HCT116 (cell line): ENCODE measurements around the gene AIF1L. TPM values are rescaled to one million over a fixed set of nuclear protein-coding genes. Genes with fewer than 3 reads are reported as not detected.

Source experiments
- ATAC-seq: fragments of 200-7000 bp; cut with Tn5 transposase; 2 replicates; pipeline ENCODE4 v1.9.1; 2020; ENCODE audit warnings: mild to moderate bottlenecking, moderate library complexity
- BruUV-seq: library from RNA; stranded (reverse); fragments of 400-500 nt; replicated peaks from 2 replicates; lab custom pipeline; 2021; lab: Mats Ljungman, UMichigan
- CTCF ChIA-PET: fragments of 300-600 bp; sonication (Branson Sonifier 250); formaldehyde crosslinking; loops from one replicate; lab custom pipeline; 2021; ENCODE audit warnings: antibody characterized with exemption; lab: Charles Lee
- POLR2A ChIA-PET: fragments of 300-600, 350-600 bp; sonication (Branson Sonifier 250); formaldehyde crosslinking; loops from one replicate; lab custom pipeline; 2021; ENCODE audit warnings: antibody characterized with exemption; lab: Charles Lee
- RAD21 ChIA-PET, 2 experiments: fragments of 300-600 bp; sonication (Branson Sonifier 250); formaldehyde crosslinking; loops; one replicate each; lab custom pipeline; 2023; ENCODE audit warnings: low total read pairs in 2 of 2; ENCODE audit not compliant: uncharacterized antibody in 2 of 2, unreplicated experiment in 2 of 2, low non-redundant PET in 1 of 2; lab: Charles Lee
- DNase-seq: peaks from one replicate; pipeline ENCODE4 v3.0.0-alpha.2; 2010; ENCODE audit warnings: low read depth, low spot score
- H2AFZ ChIP-seq: fragments of 200-600 bp; shearing (Covaris generic), sonication (generic); 2 replicates; pipeline ENCODE4 v1.6.1; 2017; ENCODE audit warnings: low read depth, mixed run types, mixed read lengths, antibody characterized with exemption, low read length; ENCODE audit not compliant: poor library complexity, severe bottlenecking
- H3K27ac ChIP-seq: 2 replicates; pipeline ENCODE4 v1.5.1; 2012; ENCODE audit warnings: low read depth, low read length
- H3K27me3 ChIP-seq: fragments of 200-600 bp; sonication (generic); 2 replicates; pipeline ENCODE4 v1.6.1; 2016; ENCODE audit warnings: mixed run types, low read length, mixed read lengths; ENCODE audit not compliant: insufficient read depth
- H3K36me3 ChIP-seq, 2 experiments: fragments of 200-500 bp in 1 of 2; fragments of 200-600 bp in 1 of 2; sonication (Bioruptor generic) in 1 of 2; sonication (generic) in 1 of 2; 2 replicates each; pipeline versions ENCODE4 v1.5.1 to v1.6.1; 2014 to 2016; ENCODE audit warnings: low read length in 2 of 2, inconsistent platforms in 1 of 2, mixed read lengths in 1 of 2, mixed run types in 1 of 2; ENCODE audit not compliant: insufficient read depth in 2 of 2, control insufficient read depth in 1 of 2
- H3K4me1 ChIP-seq, 2 experiments: fragments of 200-600 bp in 1 of 2; sonication (generic) in 1 of 2; 2 replicates each; pipeline versions ENCODE4 v1.5.1 to v1.6.1; 2012 to 2017; ENCODE audit warnings: low read length in 2 of 2, inconsistent platforms in 1 of 2, mild to moderate bottlenecking in 1 of 2, mixed read lengths in 1 of 2, mixed run types in 1 of 2, moderate library complexity in 1 of 2; ENCODE audit not compliant: insufficient read depth in 2 of 2, control insufficient read depth in 1 of 2
- H3K4me2 ChIP-seq: fragments of 200-600 bp; sonication (generic); 2 replicates; pipeline ENCODE4 v1.6.1; 2017; ENCODE audit warnings: mixed run types, low read length, mixed read lengths
- H3K4me3 ChIP-seq, 2 experiments: fragments of 200-600 bp in 1 of 2; sonication (generic) in 1 of 2; replicated peaks in 1 of 2; 2 replicates each; pipeline ENCODE4 v1.5.1; 2011 to 2016; ENCODE audit warnings: low read length in 2 of 2, control low read depth in 1 of 2, low read depth in 1 of 2, mild to moderate bottlenecking in 1 of 2, mixed read lengths in 1 of 2, mixed run types in 1 of 2
- H3K79me2 ChIP-seq: fragments of 200-600 bp; sonication (generic); 2 replicates; pipeline ENCODE4 v1.6.1; 2017; ENCODE audit warnings: mild to moderate bottlenecking, mixed run types, low read length, moderate library complexity, mixed read lengths; ENCODE audit not compliant: insufficient read depth
- H3K9ac ChIP-seq: fragments of 200-600 bp; sonication (generic); 2 replicates; pipeline ENCODE4 v1.6.1; 2016; ENCODE audit warnings: low read length, mixed read lengths
- H3K9me2 ChIP-seq: fragments of 200-600 bp; sonication (generic), shearing (Covaris generic); 2 replicates; pipeline ENCODE4 v1.6.1; 2017; ENCODE audit warnings: mixed run types, mild to moderate bottlenecking, moderate library complexity; ENCODE audit not compliant: insufficient read depth
- H3K9me3 ChIP-seq, 2 experiments: fragments of 200-500 bp in 1 of 2; fragments of 200-600 bp in 1 of 2; sonication (Bioruptor generic) in 1 of 2; sonication (generic) in 1 of 2; 2 replicates each; pipeline ENCODE4 v1.6.1; 2014 to 2017; ENCODE audit warnings: low read length in 2 of 2, mixed read lengths in 2 of 2, inconsistent platforms in 1 of 2, low read depth in 1 of 2, mild to moderate bottlenecking in 1 of 2, mixed run types in 1 of 2, moderate library complexity in 1 of 2; ENCODE audit not compliant: control insufficient read depth in 1 of 2, insufficient read depth in 1 of 2
- H4K20me1 ChIP-seq: fragments of 200-600 bp; sonication (generic), shearing (Covaris generic); 2 replicates; pipeline ENCODE4 v1.6.1; 2017; ENCODE audit warnings: mixed run types, mild to moderate bottlenecking, moderate library complexity; ENCODE audit not compliant: insufficient read depth
- CEBPB ChIP-seq: IDR thresholded peaks from 2 replicates; pipeline ENCODE4 v1.6.1; 2012; ENCODE audit warnings: low read depth
- CTCF ChIP-seq, 3 experiments: fragments of 200-600 bp in 1 of 3; sonication (generic) in 1 of 3; IDR thresholded peaks in 2 of 3; conservative IDR thresholded peaks in 1 of 3; 2 replicates each; pipeline ENCODE4 v1.5.1; 2012 to 2017; ENCODE audit warnings: low read depth in 2 of 3, low read length in 2 of 3, antibody characterized with exemption in 1 of 3, borderline replicate concordance in 1 of 3, control low read depth in 1 of 3, mild to moderate bottlenecking in 1 of 3, mixed read lengths in 1 of 3, mixed run types in 1 of 3, moderate library complexity in 1 of 3; ENCODE audit not compliant: insufficient read depth in 1 of 3
- EGR1 ChIP-seq: IDR thresholded peaks from 2 replicates; pipeline ENCODE4 v1.6.1; 2012; ENCODE audit warnings: low read depth
- EZH2phosphoT487 ChIP-seq: fragments of 200-600 bp; IDR thresholded peaks from 2 replicates; pipeline ENCODE4 v1.6.1; 2018; ENCODE audit warnings: antibody characterized with exemption, borderline replicate concordance
- POLR2A ChIP-seq: IDR thresholded peaks from 2 replicates; pipeline ENCODE4 v1.7.0; 2011; ENCODE audit warnings: borderline replicate concordance; ENCODE audit not compliant: insufficient read depth, insufficient read length; ENCODE audit errors: extremely low read depth
- TCF7L2 ChIP-seq: IDR thresholded peaks from 2 replicates; pipeline ENCODE4 v1.7.0; 2011; ENCODE audit warnings: borderline replicate concordance, inconsistent platforms; ENCODE audit not compliant: insufficient read depth, insufficient read length; ENCODE audit errors: extremely low read depth
- ZNF274 ChIP-seq: fragments of 200-500 bp; sonication (Bioruptor generic); IDR thresholded peaks from 2 replicates; pipeline ENCODE4 v1.6.1; 2014; ENCODE audit warnings: mild to moderate bottlenecking, low read depth, low read length, inconsistent platforms
- intact Hi-C: fragments of 100-400 bp; cut with micrococcal nuclease; formaldehyde crosslinking; loops from 2 replicates; pipeline ENCODE4 v1.10.0; 2022
- total RNA-seq: library from RNA; stranded (reverse); gene quantifications from one replicate; pipeline ENCODE4 v1.2.1, GENCODE V29; 2021; ENCODE audit not compliant: unreplicated experiment

The AIF1L gene
- total RNA-seq, 1 experiment from 2014 or later: 34.0 TPM

- no peaks in the 10 kb centered on the region for H3K9me2 ChIP-seq
- POLR2A ChIA-PET: no interaction called here
- peaks cover 3% of the 10 kb centered on the region; the same call in 1 of the 2 replicates for H4K20me1 ChIP-seq
- no peak for DNase-seq
- H3K27ac ChIP-seq: no peak overlapping the region
- ATAC-seq: no peak
- CTCF ChIA-PET: no interaction called here
- no peak overlapping the region for H3K4me2 ChIP-seq
- H3K4me3 ChIP-seq: no peak overlapping the region
- intact Hi-C loops: no loop called here
- no peak overlapping the region for H3K9ac ChIP-seq
- H3K36me3 ChIP-seq: peaks cover 30 to 36% of the 10 kb centered on the region in 2 experiments
- peaks cover 28% of the 10 kb centered on the region for H3K79me2 ChIP-seq
- no peak overlapping the region for H2AFZ ChIP-seq
- no peaks in the 10 kb centered on the region for H3K4me1 ChIP-seq
- RAD21 ChIA-PET: no interaction called here
- no TSS peak for BruUV-seq
- H3K27me3 ChIP-seq: no peaks in the 10 kb centered on the region
- TF ChIP-seq TCF7L2 (no peak), ZNF274 (no peak), POLR2A (no peak)
- no peaks in the 10 kb centered on the region for H3K9me3 ChIP-seq
These were observed 69.2 kb downstream of the AIF1L start for GRCh38 chr9:131165523-131165922.

- H3K36me3 ChIP-seq: peaks cover 26 to 32% of the 10 kb centered on the region in 2 experiments
- ATAC-seq: no peak
These were observed 70.9 kb downstream of the AIF1L start for GRCh38 chr9:131167146-131167692.

More at GRCh38 chr9:131167146-131167692, 70.9 kb downstream of the AIF1L start:
- H3K27ac ChIP-seq: no peak overlapping the region
- TF ChIP-seq CEBPB (no peak), CTCF (IDR thresholded peaks at IDR 0.05 in 2 of 3, conservative IDR thresholded peaks at IDR 0.05 in 1 of 3; ENCODE audit: borderline replicate concordance in 1 of 3, insufficient read depth in 1 of 3, low read depth in 2 of 3, low read length in 2 of 3) (no peak), EGR1 (no peak), EZH2phosphoT487 (no peak)
- H2AFZ ChIP-seq: no peak overlapping the region
- ChIA-PET CTCF (no interaction called here), RAD21 (no interaction called here), POLR2A (no interaction called here)
- no peaks in the 10 kb centered on the region for H3K9me2 ChIP-seq
- peaks cover 34% of the 10 kb centered on the region for H3K79me2 ChIP-seq
- no TSS peak for BruUV-seq
- no peak overlapping the region for H3K4me3 ChIP-seq
- peaks cover 3% of the 10 kb centered on the region; the same call in 1 of the 2 replicates for H4K20me1 ChIP-seq
- DNase-seq: no peak
- intact Hi-C loops: no loop called here
- H3K4me1 ChIP-seq: no peaks in the 10 kb centered on the region
- H3K9ac ChIP-seq: no peak overlapping the region
- H3K4me2 ChIP-seq: no peak overlapping the region
- H3K27me3 ChIP-seq: no peaks in the 10 kb centered on the region
- no peaks in the 10 kb centered on the region for H3K9me3 ChIP-seq
